ENCODE results near the gene LINGO4.

Gene LINGO4

DNA sequence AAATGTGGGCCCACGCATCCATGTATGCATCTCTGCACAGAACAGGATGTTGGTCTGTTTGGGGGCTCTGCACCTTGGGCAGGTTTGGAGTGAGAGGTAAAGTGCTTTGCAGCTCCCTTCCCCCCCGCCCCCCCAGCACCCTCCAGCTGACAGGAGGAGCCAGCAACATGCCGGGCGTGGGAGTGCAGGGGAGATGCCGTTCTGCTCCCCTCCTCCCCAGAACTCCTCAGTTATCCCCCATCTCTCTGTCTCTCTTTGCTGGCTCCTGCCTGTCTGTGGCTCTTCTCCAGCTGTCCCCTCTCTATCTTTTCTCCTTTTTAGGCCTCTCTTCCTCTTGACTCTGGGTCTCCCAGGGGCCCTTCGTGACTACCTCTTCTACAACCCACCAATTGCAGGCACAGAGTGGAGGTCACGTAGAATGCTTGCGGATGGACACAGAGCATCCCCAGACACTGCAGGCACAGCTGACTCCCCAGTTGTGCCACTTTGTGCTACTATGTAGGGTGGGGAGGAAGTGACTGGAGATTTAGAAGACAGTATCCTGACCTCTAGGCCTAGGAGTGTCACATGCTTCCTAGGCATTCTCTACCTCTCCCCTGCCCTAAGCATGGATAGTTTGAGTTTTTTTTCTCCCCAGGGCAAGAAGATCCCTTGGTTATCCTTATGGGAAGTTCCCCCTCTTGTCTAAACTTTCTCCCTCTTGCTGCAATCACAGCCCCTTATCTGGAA lies 28.1 kb upstream of the LINGO4 start:
- Histone ChIP-seq H3K4me3 (ENCODE audit: low read depth in 1 of 2, low read length in 2 of 2) (no peak overlapping the region), H3K27ac (ENCODE audit: low read length) (peak overlapping the region; percentile 26; the same call in 1 of the 2 replicates), H3K4me1 (ENCODE audit: insufficient read depth, low read length) (peaks cover 65% of the 10 kb centered on the region), H3K79me2 (ENCODE audit: insufficient read depth, low read length) (no peaks in the 10 kb centered on the region), H2AFZ (ENCODE audit: low read depth, low read length) (no peak overlapping the region), H3K27me3 (ENCODE audit: insufficient read depth, low read length, poor library complexity) (no peaks in the 10 kb centered on the region), H3K9ac (ENCODE audit: low read depth, low read length) (no peak overlapping the region), H3K36me3 (ENCODE audit: insufficient read depth, low read length) (no peaks in the 10 kb centered on the region), H3K4me2 (ENCODE audit: insufficient read depth, low read length) (no peak overlapping the region), H4K20me1 (ENCODE audit: insufficient read depth, low read length) (no peaks in the 10 kb centered on the region), H3K9me3 (ENCODE audit: insufficient read depth, low read length, severe bottlenecking) (no peaks in the 10 kb centered on the region)
- ATAC-seq (ENCODE audit: insufficient read depth, low read depth) (no peak), DNase-seq (no peak)
- TF ChIP-seq, protein P1, sequence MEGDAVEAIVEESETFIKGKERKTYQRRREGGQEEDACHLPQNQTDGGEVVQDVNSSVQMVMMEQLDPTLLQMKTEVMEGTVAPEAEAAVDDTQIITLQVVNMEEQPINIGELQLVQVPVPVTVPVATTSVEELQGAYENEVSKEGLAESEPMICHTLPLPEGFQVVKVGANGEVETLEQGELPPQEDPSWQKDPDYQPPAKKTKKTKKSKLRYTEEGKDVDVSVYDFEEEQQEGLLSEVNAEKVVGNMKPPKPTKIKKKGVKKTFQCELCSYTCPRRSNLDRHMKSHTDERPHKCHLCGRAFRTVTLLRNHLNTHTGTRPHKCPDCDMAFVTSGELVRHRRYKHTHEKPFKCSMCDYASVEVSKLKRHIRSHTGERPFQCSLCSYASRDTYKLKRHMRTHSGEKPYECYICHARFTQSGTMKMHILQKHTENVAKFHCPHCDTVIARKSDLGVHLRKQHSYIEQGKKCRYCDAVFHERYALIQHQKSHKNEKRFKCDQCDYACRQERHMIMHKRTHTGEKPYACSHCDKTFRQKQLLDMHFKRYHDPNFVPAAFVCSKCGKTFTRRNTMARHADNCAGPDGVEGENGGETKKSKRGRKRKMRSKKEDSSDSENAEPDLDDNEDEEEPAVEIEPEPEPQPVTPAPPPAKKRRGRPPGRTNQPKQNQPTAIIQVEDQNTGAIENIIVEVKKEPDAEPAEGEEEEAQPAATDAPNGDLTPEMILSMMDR (IDR thresholded peaks at IDR 0.05; ENCODE audit: borderline replicate concordance, extremely low read depth, low read length, poor library complexity, severe bottlenecking): no peak
- no peak for TF ChIP-seq EZH2 (IDR thresholded peaks at IDR 0.05; ENCODE audit: borderline replicate concordance, low read depth, low read length, severe bottlenecking)

DNA sequence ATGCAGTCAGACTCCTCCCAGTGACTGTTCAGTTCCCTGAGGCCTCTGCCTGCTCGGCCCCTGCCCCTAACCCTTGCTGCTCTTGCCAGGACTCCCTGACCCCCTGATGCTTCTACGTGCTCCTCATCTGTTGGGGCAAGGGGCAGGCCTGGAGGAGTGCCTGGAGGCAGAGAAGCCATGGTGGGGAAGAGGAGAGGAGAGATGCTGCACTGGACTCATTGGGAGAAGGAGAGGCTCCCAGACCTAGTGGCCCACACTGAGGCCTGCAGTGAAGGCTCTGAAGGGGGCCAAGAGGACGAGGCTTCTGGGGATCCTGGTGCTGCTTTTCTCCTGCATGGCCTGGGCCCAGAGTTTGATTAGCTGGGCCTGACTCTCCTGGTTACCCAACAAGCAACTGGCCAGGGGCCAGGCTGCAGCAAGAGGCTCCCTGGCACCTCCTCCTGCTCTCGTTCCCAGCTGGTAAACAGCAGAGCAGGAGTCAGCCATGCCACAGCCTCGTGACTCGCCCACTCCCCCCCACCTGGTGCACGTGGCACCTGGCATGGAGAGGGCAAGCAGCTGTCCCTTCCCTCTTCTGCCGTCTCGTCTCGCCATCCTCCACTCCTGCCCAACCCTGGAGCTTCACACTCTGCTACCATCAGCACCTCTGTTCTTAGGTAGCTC lies 27.2 kb upstream of the LINGO4 start:
- H3K36me3 ChIP-seq (ENCODE audit: insufficient read depth, low read length): no peaks in the 10 kb centered on the region
- no peaks in the 10 kb centered on the region for H4K20me1 ChIP-seq (ENCODE audit: insufficient read depth, low read length)
- H3K4me3 ChIP-seq (ENCODE audit: low read depth in 1 of 2, low read length in 2 of 2): no peak overlapping the region
- no peak overlapping the region for H3K9ac ChIP-seq (ENCODE audit: low read depth, low read length)
- H3K9me3 ChIP-seq (ENCODE audit: insufficient read depth, low read length, severe bottlenecking): no peaks in the 10 kb centered on the region
- TF ChIP-seq, protein P1 (IDR thresholded peaks at IDR 0.05; ENCODE audit: borderline replicate concordance, extremely low read depth, low read length, poor library complexity, severe bottlenecking): no peak
- TF ChIP-seq EZH2 (IDR thresholded peaks at IDR 0.05; ENCODE audit: borderline replicate concordance, low read depth, low read length, severe bottlenecking): no peak
- H3K27me3 ChIP-seq (ENCODE audit: insufficient read depth, low read length, poor library complexity): no peaks in the 10 kb centered on the region
- no peak overlapping the region for H2AFZ ChIP-seq (ENCODE audit: low read depth, low read length)
- peak overlapping the region; percentile 14 for H3K27ac ChIP-seq (ENCODE audit: low read length)
- no peaks in the 10 kb centered on the region for H3K79me2 ChIP-seq (ENCODE audit: insufficient read depth, low read length)
- H3K4me2 ChIP-seq (ENCODE audit: insufficient read depth, low read length): no peak overlapping the region
- no peak for DNase-seq
- peaks cover 70% of the 10 kb centered on the region for H3K4me1 ChIP-seq (ENCODE audit: insufficient read depth, low read length)
- no peak for ATAC-seq (ENCODE audit: insufficient read depth, low read depth)

GRCh38 chr1:151831605-151832004 lies 26.4 kb upstream of the LINGO4 start, which contains the start of gene RORC:
TSS of gene RORC (minus strand) at chr1:151831802. CDS start at chr1:151831764, 38 bp downstream.
- no peaks in the 10 kb centered on the region for H4K20me1 ChIP-seq (ENCODE audit: insufficient read depth, low read length)
- no peak within 1 kb of the TSS for H2AFZ ChIP-seq (ENCODE audit: low read depth, low read length)
- no peak for DNase-seq
- H3K27ac ChIP-seq (ENCODE audit: low read length): peak within 1 kb of the TSS; percentile 54
- H3K4me3 ChIP-seq (ENCODE audit: low read depth in 1 of 2, low read length in 2 of 2): no peak within 1 kb of the TSS
- no peaks in the 10 kb centered on the region for H3K9me3 ChIP-seq (ENCODE audit: insufficient read depth, low read length, severe bottlenecking)
- peaks cover 70% of the 10 kb centered on the region for H3K4me1 ChIP-seq (ENCODE audit: insufficient read depth, low read length)
- ATAC-seq (ENCODE audit: insufficient read depth, low read depth): no peak
- H3K4me2 ChIP-seq (ENCODE audit: insufficient read depth, low read length): no peak within 1 kb of the TSS
- no peaks in the 10 kb centered on the region for H3K36me3 ChIP-seq (ENCODE audit: insufficient read depth, low read length)
- H3K27me3 ChIP-seq (ENCODE audit: insufficient read depth, low read length, poor library complexity): no peaks in the 10 kb centered on the region
- H3K79me2 ChIP-seq (ENCODE audit: insufficient read depth, low read length): no peaks in the 10 kb centered on the region
- no peak within 1 kb of the TSS for H3K9ac ChIP-seq (ENCODE audit: low read depth, low read length)
- TF ChIP-seq, protein P1 (IDR thresholded peaks at IDR 0.05; ENCODE audit: borderline replicate concordance, extremely low read depth, low read length, poor library complexity, severe bottlenecking): no peak

Measured in DND-41 (cell line).